NCI-H2081 treated with DMSO at 0.1 percent for 48 hours (cell line): ENCODE results near the gene IL2RA.

ENCODE experiments used
- DNase-seq: peaks from one replicate; lab custom pipeline; 2025; lab: John Stamatoyannopoulos, UW

IL2RA gene

DNA sequence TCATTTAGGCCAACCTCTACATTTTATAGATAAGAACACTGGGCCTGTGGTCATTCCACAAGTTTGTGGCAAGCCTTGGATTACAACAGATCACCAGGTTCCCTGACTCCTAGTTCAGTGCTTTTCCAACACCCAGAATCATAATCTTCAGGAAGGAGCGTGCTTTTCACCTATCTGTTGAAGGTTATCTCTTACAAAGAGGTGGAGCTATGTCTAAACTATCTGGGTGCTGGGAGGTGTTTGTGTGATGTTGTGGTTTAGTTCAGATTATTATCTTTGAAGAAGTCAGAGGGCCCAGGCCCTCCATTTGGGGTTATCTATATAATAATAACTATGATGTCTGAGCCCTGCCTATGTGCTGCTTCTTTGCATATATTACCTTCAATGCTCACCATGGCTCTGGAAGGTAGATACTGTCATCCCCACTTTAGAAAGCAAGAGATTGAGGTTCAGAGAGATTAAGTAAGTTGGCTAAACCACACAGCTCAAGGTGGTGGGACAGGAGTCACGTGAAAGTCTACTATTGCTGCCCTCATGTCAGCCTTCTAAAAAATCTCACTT is 24.0 kb downstream of the IL2RA start:
- DNase-seq = no peak

DNA sequence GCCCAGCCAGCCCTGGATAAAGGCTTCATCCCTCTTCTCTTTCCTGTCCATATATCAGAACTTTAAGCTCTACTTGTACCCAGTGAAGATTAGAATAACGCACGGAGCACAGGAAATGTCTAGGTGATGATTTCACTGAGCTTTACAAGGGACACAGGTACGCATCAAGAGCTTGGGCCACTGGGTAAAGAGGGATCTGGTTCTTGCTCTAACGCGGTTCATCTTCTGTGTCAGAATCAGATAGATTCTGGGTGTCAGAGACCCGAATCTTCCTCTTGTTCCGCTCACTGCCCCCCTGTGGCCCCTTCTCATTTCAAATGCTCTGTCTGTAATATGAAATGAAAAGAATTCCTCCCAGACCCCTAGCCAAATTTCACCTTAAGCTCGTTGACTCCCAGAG is 24.7 kb downstream of the IL2RA start:
- DNase-seq = no peak

DNA sequence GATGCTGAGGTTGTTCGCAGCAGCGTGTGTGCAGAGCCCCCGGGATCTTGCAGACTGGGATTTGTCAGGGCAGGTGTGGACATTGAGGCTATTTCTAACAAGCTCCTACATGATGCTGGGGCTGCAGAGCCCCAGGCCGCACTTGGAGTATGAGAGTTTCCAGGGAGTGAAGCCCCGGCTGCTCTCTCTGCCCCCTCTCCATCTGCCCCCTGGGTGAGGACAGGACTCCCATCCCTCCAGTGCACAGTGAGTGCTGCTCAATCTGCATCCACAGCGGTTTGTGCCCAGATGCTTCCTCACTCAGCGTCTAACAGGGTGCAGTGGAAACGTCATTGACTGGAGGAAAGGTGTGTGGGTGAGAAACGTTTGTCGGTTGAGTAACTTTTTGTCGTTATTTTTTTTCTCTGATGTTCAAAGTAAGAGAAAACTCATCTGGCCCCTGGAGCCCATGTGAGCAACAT is 25.3 kb downstream of the IL2RA start:
- DNase-seq = no peak

DNA sequence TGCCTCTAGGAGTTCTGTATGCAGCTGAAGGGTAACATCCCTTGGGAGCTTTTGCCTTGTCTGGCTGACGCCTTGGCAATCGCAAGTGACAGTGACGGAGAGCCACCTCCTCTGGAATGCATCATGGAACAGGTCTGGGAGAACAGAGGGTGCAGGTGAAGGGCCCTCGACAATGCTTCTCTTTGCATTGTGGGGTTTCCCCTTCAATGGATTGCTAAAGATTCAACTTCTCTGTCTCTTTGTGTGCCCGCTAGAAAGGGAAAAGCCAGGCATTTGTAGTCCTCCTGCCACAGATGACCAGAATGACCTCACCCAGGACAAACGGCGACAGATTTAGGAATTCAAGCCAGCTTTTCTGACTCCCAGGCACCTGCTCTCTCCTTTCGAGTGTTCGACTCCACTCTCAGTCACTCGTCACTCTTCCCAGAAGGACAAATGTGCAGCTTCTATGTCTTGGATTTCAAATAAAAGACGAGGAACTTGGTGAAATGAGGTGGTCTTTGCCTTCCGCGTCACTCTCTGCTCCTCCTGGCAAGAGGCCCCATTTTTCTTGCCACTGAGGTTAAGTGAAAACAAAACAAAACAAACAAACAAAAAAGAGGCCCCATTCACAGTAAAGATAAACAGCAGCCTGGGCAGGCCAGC is 26.1 kb downstream of the IL2RA start:
- DNase-seq = no peak

DNA sequence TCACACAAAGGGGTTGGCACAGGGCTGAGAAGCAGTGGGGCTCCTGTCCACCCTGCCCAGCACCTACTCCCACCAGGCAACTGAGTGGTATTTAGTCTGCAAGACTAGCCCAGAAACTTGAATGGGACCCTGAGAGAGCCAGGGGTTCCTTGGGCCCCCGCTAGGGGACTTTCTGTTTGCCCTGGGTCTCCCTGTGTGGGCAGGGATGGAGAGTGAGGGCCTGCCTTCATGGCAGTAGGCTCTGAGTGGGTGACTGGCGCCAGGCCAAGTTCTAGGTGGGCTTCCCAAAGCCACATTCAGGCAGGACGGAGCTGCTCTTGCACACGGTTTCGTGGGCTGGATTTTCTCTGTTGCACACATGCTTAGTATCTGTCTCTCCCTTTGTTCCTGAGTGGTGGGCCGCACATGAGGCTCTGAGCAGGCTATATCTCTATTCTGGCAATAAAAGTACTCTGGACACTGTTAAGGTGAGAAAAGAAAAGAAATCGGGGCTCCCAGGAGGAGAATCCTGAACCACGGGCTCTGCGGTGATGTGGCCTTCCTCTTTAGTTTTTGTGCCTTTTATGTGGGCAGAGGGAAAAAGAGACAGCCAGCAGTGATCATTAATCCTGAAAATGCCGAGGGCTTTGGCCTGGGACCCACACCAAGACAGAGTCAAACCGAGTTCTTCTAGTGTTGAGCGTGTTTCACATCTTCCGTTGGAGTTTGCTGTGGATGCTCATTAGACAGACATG is 26.9 kb downstream of the IL2RA start:
- DNase-seq = no peak

DNA sequence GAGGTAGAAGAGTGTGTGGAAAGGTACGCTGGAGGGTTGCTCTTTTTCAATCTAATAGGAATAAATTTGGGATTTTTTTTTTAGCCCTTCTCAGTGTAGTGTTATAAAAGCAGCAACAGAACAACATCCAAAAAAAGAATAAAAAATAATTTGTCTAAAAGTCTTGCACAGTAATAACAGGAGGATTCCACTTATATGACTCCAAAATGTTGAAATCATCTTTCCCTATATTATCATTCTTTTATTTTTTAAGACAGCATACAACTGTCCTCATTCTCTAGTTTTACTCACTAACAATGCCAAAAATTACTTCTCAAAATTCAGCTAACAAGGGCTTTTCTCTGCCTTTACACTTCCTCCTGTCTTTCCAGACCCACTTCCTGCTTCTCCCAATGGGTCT is 27.8 kb downstream of the IL2RA start:
- no peak for DNase-seq

DNA sequence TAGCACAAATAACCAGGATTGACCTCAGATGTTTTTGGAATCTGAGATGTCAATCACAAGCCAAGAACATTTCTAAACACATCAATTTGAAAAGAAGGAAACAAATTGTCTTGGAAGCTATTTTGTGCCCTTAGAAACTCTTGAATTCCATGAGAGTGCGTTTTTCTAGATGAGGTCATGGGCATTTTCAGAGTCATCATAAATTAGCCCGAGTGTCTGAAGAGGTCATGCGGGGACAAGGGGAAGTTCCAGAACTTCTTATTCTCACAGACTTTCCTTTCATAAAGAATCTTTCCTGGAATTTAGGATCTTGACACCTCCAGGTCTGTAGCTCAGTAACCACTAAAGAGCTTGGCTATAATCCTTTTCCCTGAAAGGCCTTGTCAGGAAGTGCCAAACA is 28.2 kb downstream of the IL2RA start:
- DNase-seq = no peak

DNA sequence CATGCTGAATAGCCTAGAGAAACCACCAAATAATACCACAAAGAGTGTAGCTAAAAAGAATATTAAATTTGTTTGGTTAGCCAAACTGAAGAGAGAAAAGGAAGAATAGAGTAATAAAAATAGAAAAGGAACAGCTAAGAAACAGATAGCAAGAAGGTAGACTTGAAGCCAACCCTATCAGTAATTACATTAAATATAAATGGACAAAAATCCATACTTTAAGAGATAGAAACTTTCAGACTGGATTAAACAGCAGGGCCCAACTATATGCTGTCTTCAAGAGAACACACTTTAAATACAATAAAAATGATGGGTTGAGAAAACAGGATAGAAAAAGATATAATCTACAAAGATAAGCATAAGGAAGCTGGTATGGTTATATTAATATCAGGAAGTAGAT is 31.2 kb downstream of the IL2RA start:
- no peak for DNase-seq

DNA sequence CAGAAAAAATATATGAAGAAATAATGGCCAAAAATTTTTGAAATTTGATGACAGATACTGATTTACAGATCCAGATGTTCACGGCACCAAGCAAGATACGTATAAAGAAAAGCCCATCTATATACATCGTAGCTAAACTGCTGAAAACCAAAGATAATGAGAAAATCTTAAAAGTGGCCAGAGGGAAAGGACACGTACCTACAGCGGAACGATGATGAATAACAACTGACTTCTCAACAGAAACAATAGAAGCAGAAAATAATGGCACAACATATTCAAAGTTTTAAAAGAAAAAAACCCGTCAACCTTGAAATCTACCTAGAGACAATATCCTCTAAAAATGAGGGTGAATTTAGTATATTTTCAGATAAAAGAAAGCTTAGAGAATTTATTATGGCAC is 31.9 kb downstream of the IL2RA start:
- DNase-seq = no peak

DNA sequence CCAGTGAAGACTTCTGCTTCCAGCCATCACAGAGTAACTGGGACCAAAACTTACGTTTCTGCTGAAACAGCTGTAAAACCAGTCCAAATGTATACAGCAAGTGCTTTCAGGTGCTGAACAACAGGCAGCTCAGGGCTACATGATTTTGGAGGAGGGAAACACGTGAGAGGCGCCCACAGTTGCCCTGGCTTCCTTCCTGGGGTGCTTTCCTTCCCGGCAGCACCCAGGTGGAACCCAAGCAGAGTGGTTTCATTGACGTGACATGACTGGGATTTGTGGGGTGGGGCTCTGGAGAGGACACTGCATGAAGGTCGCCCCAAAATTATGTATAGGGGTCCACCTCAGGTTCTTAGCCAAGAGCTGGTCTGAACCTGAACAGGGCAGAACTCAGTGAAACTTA is 34.2 kb downstream of the IL2RA start:
- DNase-seq = no peak

DNA sequence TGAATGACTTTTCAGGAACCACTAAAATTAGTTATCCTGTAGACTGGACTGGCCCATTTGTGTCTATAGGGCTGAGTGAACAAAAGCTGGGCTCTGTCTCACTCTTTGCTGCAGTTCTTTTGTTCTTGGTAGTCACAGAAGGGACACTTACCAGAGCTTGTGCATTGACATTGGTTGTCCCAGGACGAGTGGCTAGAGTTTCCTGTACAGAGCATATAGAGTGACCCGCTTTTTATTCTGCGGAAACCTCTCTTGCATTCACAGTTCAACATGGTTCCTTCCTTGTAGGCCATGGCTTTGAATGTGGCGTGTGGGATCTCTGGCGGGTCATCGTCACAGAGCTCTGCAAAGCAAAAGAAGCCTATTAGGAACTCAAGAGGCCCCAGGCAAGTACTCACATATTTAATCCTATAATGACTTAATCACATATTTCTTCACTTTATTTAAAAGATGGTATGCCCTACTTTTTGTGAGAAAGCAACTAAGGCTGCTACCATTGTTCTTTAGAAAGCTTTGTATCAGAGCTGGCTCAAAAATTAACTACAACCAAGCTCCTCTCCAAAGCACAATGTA is 36.4 kb downstream of the IL2RA start:
- no peak for DNase-seq

DNA sequence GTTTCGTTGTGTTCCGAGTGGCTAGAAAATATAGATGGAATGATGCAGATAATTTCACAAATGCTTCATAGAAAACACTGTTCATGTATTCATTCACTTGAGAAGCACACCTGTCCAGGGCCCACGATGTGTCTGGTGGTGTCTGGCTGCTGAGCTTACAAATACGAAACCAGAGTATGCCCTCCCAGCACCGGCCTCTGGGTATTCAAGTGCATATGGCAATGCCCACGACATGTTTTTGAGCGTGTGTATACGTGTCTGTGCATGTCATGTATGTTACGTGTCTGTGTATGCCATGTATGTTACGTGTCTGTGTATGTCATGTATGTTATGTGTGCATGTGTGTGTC is 37.9 kb downstream of the IL2RA start:
- no peak for DNase-seq

DNA sequence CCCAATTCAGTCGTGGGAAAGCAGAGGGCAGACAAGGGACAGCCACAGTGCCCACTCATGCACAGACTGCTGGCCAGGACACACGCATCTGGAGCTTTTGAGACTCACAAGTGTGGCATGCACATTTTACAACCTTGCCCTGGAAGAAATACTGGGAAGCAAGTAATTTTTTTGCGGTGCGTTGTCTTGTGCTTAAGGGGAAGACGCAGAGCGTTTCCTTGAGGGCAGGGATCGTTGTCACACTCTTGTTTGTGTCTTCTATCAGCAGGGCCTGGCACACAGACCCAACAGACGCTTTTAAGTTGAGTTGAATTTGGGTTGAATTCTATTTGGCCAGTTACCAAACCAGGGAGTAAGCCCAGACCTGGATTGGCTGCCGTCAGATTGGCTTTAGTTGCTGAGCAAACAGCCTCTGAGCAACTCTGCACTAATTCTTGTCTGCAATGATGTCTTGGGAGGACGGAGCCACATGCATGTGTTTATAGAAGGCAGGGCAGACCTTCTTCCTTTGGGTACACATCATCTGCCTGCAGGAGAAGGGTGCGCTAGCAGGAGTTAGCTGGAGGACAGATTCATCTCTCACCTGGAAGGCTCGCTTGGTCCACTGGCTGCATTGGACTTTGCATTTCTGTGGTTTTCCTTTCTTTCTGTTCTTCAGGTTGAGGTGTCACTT is 38.4 kb downstream of the IL2RA start:
- no peak for DNase-seq

DNA sequence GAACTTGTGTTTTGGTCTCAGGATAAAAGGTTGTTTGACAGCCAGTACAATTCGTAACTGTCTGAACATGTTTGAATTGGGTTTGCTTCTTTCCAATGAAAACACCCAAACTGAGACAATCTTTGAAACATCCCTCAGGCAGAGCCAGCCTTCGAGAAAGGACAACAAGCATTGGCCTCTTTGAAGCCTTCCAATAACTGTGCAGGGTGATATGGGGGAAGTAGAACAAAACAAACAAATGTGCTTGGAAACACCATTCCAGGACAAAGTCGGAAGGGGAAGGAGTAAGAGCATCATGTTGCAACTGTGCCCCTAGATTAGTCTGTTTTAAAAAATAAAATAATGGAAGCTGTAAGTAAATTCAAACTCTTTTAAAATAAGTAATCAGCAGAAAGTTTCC is 39.5 kb downstream of the IL2RA start:
- no peak for DNase-seq

DNA sequence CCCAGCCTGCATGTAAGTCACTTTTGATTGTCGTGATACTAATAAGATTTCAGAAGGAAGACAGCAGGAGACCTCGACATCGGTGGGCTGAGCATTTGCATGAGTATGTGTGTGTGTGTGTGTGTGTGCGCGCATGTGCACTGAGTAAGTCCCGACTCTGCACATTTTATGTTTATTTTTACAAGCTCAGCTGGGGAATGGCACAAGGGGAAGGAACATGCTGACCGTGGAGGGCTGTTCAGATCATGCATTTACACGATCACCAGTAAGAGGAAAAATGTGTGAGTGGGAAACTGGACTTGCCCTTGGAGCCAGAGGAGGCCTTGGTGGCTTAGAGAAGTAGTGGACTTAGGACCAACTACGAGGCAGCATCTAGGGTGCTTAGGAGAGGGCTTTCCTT is 41.3 kb downstream of the IL2RA start:
- no peak for DNase-seq

DNA sequence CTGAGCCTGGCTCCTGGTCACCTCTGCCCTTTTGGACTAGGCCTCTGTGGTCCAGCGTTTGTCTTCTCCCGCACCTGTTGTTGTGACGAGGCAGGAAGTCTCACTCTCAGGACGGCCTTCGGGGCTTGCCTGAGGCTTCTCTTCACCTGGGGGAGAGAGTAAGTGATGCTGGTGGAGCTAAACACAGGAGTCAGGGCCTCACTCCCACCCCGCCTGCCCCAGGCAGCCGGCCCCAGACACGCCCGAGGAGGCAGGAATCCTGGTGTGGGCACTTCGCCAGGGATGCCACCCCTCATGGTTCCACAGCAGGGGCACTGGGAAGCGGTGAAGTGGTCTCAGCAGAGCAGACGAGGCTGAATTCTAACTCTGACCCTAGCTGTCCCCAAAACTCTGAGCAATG is 42.4 kb downstream of the IL2RA start:
- DNase-seq = no peak

DNA sequence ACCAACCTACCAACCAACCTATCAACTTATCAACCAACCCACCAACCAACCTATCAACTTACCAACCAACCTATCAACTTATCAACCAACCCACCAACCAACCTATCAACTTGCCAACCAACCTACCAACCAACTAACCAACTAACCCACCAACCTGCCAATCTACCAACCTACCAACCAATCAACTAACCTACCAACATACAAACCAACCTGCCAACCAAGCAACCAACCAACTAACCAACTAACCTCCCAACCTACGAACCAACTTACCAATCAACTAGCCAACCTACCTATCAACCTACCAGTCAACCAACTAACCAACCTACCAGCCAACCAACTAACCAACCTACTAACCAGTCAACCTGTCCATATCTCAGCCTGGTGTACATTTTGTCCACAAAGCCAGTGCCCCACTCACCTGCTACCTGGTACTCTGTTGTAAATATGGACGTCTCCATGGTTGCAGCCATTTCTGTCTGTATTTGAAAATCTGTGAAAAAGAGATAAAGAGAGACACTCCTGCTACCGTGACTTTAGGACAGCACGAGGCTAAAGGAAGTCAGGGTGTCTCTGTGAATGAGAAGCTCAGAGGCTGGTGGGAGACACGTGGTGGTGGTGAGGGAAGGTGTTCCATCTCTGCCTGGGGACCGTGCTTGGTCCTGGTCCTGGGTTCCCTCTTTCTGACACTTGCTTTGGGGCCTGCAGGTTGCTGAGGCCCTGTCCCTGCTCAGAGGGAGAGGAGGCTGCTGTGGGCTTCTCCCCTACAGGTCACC is 43.0 kb downstream of the IL2RA start:
- DNase-seq = no peak

DNA sequence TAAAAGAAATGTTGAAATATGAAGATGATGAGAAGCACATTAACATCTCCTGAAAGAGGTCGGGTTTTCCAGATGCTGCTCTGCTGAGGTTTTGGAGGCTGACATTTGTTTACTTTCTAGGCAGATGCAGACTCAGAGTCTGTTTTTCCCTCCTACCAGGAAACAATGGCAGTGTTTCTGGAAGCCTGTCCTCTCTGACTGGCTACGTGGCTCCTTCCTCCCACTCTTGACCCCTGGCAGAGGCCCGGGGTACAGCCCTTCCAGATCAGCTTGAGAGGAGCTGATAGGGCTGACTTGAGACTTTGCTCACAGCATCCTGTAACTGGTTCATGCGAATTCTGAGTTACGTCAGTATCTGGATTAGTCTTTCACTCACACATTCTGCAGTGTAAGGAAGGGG is 43.7 kb downstream of the IL2RA start:
- no peak for DNase-seq

DNA sequence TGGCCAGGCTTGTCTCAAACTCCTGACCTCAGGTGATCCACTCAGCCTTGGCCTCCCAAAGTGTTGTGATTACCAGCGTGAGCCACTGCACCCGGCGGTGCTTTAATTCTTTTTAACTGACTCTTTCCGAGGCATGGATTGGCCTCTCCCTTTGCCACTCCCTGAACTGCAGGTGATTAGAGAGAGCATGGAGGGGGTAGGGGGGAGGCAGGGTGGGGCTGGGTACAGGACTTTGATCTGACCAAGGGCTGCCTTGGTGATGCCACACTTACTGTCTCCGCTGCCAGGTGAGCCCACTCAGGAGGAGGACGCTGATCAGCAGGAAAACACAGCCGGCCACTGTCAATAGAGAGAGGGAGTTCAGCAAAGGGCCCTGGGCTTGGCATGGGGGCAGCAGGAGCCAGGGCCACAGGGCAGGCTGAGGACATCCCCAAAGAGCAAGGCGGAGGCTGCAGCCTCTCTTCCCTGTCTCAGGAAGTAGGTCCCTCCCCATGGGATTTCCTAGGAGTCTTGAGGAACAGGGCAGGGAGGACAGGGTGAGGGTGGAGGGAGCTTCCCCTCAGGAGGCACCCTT is 44.3 kb downstream of the IL2RA start:
- DNase-seq = no peak

DNA sequence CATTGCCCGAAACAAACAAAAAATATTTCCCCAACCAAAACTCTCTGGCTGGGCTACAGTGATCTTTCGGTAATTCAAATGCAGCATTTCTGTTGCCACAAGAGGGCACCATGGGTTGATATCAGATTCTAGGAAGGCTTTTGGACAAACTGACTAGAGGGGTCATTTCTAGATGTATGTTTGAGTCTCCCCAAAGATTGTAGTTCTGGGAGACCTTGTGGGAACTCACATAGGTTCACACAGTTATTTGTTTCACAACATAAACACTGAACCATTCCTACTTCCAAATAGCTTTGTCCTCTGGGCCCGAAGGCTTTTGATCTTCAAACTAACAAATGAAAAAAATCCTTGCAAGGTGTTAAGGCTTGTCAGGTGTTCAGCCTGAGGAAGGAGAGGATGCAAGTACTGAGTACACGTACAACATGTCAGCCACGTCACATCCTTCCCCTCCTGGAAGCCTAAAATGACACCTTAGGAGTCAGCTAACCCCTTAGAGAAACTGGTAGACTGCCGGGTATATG is 47.9 kb downstream of the IL2RA start:
- no peak for DNase-seq

DNA sequence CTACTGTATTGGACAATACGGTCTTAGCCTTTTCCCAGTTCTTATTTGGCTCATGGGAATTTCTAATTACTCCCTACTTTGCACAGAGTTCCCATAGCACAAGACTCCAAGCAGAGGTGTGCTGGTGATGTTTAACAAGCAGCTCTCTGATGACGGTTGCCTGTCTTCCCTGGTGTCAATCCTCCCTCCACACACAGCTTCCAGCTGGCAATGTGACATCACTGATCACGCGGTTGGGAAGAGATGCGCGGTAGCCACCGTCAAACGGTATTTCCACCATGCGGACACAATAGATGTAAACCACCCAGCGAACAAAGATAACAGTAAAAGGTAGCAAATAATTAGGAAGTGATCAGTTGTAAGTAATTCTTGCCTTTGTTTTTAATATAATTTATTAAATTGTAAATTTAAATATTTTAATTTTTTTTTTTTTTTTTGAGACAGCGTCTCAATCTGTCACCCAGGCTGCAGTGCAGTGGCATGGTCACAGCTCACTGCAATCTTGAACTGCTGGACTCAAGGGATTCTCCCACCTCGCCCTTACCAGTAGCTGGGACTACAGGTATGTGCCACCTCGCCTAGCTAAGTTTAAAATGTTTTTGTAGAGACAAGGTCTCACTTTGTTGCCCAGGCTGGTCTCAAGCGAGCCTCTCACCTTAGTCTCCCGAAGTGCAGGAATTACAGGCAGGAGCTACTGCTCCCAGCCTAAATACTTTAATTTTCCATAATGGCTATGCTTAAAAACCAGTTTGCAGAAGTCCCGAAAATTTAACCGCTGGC is 48.6 kb downstream of the IL2RA start:
- no peak for DNase-seq
